K562 (cell line): ENCODE results near the gene ANKMY1. TPM values are rescaled to one million over a fixed set of nuclear protein-coding genes. Genes with fewer than 3 reads are reported as not detected.

Experiments
- ATAC-seq: fragments of 200-7000 bp; cut with Tn5 transposase; 3 replicates; pipeline ENCODE4 v1.9.1; 2020; ENCODE audit warnings: moderate library complexity
- BruUV-seq: library from RNA; stranded (reverse); fragments of 400-500 nt; replicated peaks from 2 replicates; lab custom pipeline; 2021; lab: Mats Ljungman, UMichigan
- CTCF ChIA-PET: fragments of 300-600 bp; formaldehyde crosslinking; extraction: SDS; loops from one replicate; lab custom pipeline; 2021; ENCODE audit warnings: low intra/inter-chr PET ratio; lab: Yijun Ruan, JAX
- POLR2A ChIA-PET: fragments of 300-600, 350-650 bp; sonication (Branson Sonifier 250); formaldehyde crosslinking; extraction: SDS; loops from one replicate; lab custom pipeline; 2021; ENCODE audit warnings: antibody characterized with exemption, inconsistent platforms; lab: Yijun Ruan, JAX
- DNase-seq, 4 experiments: peaks; one replicate each; pipeline versions ENCODE4 v3.0.0 to v3.0.0-alpha.2; 2011 to 2018; ENCODE audit warnings: low spot score in 3 of 4, mixed read lengths in 3 of 4; ENCODE audit errors: extremely low read depth in 1 of 4
- FAIRE-seq: peaks from 2 replicates; lab custom pipeline; 2011; peaks lifted over from hg19 to GRCh38; lab: Jason Lieb, UNC
- H2AFZ ChIP-seq: 2 replicates; pipeline ENCODE4 v1.6.0; 2011; ENCODE audit warnings: low read depth, low read length, control low read depth, inconsistent platforms
- H3K27ac ChIP-seq: fragments of 200-600 bp; 3 replicates; pipeline ENCODE4 v1.8.0; 2011; ENCODE audit warnings: low read depth, mild to moderate bottlenecking, control low read depth, inconsistent platforms, low read length, moderate library complexity, mixed read lengths; ENCODE audit errors: extremely low read depth
- H3K27me3 ChIP-seq, 2 experiments: fragments of 300-600 bp in 1 of 2; 2 replicates in 1 of 2; 3 replicates in 1 of 2; pipeline versions ENCODE4 v1.6.0 to v1.8.0; 2011; ENCODE audit warnings: inconsistent platforms in 2 of 2, low read length in 2 of 2, mild to moderate bottlenecking in 1 of 2, mixed read lengths in 1 of 2, moderate library complexity in 1 of 2; ENCODE audit not compliant: control insufficient read depth in 2 of 2, insufficient read depth in 2 of 2
- H3K36me3 ChIP-seq: fragments of 300-600 bp; 3 replicates; pipeline ENCODE4 v1.8.0; 2011; ENCODE audit warnings: mild to moderate bottlenecking, low read length, inconsistent platforms; ENCODE audit not compliant: control insufficient read depth, insufficient read depth
- H3K4me1 ChIP-seq, 2 experiments: fragments of 200-600 bp in 1 of 2; replicated peaks in 1 of 2; 2 replicates in 1 of 2; 3 replicates in 1 of 2; pipeline versions ENCODE4 v1.5.1 to v1.8.0; 2011; ENCODE audit warnings: inconsistent platforms in 2 of 2, low read length in 2 of 2, mild to moderate bottlenecking in 1 of 2, mixed read lengths in 1 of 2, moderate library complexity in 1 of 2; ENCODE audit not compliant: control insufficient read depth in 2 of 2, insufficient read depth in 2 of 2
- H3K4me2 ChIP-seq: 2 replicates; pipeline ENCODE4 v1.6.1; 2011; ENCODE audit warnings: low read length, control low read depth, inconsistent platforms, mixed read lengths; ENCODE audit not compliant: insufficient read depth
- H3K4me3 ChIP-seq: fragments of 200-600 bp; sonication (generic), shearing (Covaris generic); 2 replicates; pipeline ENCODE4 v1.5.1; 2016; ENCODE audit warnings: control low read depth, inconsistent platforms
- H3K79me2 ChIP-seq: fragments of 200-600 bp; 3 replicates; pipeline ENCODE4 v1.8.0; 2011; ENCODE audit warnings: low read length, inconsistent platforms; ENCODE audit not compliant: control insufficient read depth, insufficient read depth
- H3K9ac ChIP-seq, 2 experiments: 2 replicates each; pipeline versions ENCODE4 v1.6.0 to v1.6.1; 2011; ENCODE audit warnings: low read depth in 2 of 2, low read length in 2 of 2, control low read depth in 1 of 2, inconsistent platforms in 1 of 2, mild to moderate bottlenecking in 1 of 2, mixed read lengths in 1 of 2; ENCODE audit not compliant: insufficient read depth in 1 of 2
- H3K9me1 ChIP-seq: one replicate; pipeline ENCODE4 v1.6.0; 2011; ENCODE audit warnings: inconsistent platforms, mild to moderate bottlenecking, low read length, moderate library complexity; ENCODE audit not compliant: control insufficient read depth, insufficient read depth
- H3K9me3 ChIP-seq: replicated peaks from 2 replicates; pipeline ENCODE4 v1.5.1; 2011; ENCODE audit warnings: low read depth, low read length, inconsistent platforms; ENCODE audit not compliant: control insufficient read depth, insufficient read depth
- H4K20me1 ChIP-seq: replicated peaks from 2 replicates; pipeline ENCODE4 v1.6.1; 2011; ENCODE audit warnings: low read length, inconsistent platforms, mixed read lengths; ENCODE audit not compliant: control insufficient read depth, insufficient read depth
- ARHGAP35 ChIP-seq: fragments of 450-650 bp; IDR thresholded peaks from 2 replicates; pipeline ENCODE4 v1.6.1; 2018; ENCODE audit not compliant: partially characterized antibody
- DMBX1 ChIP-seq: fragments of 250-450 bp; sonication (Bioruptor Pico); IDR thresholded peaks from 2 replicates; pipeline ENCODE4 v1.8.0; 2022; ENCODE audit warnings: inconsistent platforms, mild to moderate bottlenecking, moderate library complexity, borderline replicate concordance
- HNRNPLL ChIP-seq: fragments of 200-400 bp; formaldehyde crosslinking; IDR thresholded peaks from 2 replicates; pipeline ENCODE4 v1.6.1; 2017; ENCODE audit warnings: low read length, low read depth, mild to moderate bottlenecking; ENCODE audit not compliant: poor library complexity, severe bottlenecking
- WGBS: fragments of 100-300 bp; shearing (Covaris generic); methylation state at CpG from one replicate; pipeline ENCODE4 v1.1.6; 2016; ENCODE audit warnings: low coverage, mixed read lengths; ENCODE audit not compliant: insufficient coverage; ENCODE audit errors: missing lambda C conversion rate; 5-methylcytosine and 5-hydroxymethylcytosine counted together
- in situ Hi-C: fragments of 300-500 bp; cut with MboI; formaldehyde crosslinking; loops from 4 replicates; pipeline ENCODE4 v1.15.0; 2018; ENCODE audit warnings: inconsistent platforms, mixed read lengths
- intact Hi-C: fragments of 100-400 bp; cut with micrococcal nuclease; formaldehyde crosslinking; loops from 2 replicates; pipeline ENCODE4 v1.14.2; 2022
- polyA plus RNA-seq, 8 experiments: library from polyadenylated mRNA; depleted of rRNA in 4 of 8; stranded (reverse) in 5 of 8; unstranded in 3 of 8; fragments of >200 nt; fragmentation: Nextera tagmentation in 2 of 8; fragmentation: Illumina TruSeq in 1 of 8; extraction: Ambion mirVana in 2 of 8; extraction: Trizol in 1 of 8; gene quantifications; 2 replicates each; pipeline versions ENCODE4 v1.2.1 to v1.2.3, GENCODE V29; 2011 to 2014; ENCODE audit warnings: inconsistent platforms in 1 of 8, missing spikeins in 1 of 8
- total RNA-seq, 7 experiments: library from RNA; depleted of rRNA in 6 of 7; stranded (reverse); fragments of >200 nt in 6 of 7; fragmentation: Illumina TruSeq in 2 of 7; extraction: Trizol in 2 of 7; gene quantifications; 2 replicates each; pipeline versions ENCODE4 v1.2.1 to v1.2.3, GENCODE V29; 2011 to 2021; ENCODE audit warnings: low replicate concordance in 1 of 7

Gene ANKMY1
- total and polyA plus RNA-seq, 9 of the 15 experiments (the other 6 are each of a cell fraction or from before 2014, with no cell fraction given) = 0.75 to 15.1 (median 11.7) TPM

GRCh38 chr2:240502059-240502429, 55.7 kb downstream of the ANKMY1 start (continued):
- no peak for TF ChIP-seq HNRNPLL

DNA sequence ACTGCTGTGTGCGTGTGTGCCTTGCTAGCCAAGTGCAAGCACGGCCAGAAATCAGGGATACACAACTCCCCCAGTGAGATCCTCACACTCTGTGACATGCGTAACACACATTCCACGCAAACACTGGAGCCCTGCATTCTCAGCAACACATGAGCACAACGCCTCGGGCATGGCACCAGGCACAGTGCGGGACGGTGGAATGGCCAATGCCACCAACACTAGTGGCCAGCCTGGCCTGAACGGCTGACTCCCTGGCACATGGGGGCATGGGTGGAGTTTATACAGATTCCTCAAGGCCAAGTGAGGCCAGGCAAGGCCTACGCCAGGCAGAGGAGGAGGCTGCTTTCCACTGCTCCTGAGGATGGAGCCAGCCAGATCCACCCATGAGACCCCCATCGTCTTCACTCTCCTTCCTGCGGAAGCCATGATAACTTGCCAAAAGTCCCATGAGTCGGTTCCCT, 56.2 kb downstream of the ANKMY1 start:
- DNase-seq (no peak), FAIRE-seq (no peak), ATAC-seq (no peak)
- CTCF ChIA-PET = no interaction called here
- Histone ChIP-seq H3K4me1 (peaks cover 0 to 6% of the 10 kb centered on the region in 2 experiments; a peak in 1 of 5 replicates), H3K9me1 (no peaks in the 10 kb centered on the region), H3K27ac (no peak overlapping the region), H3K79me2 (no peaks in the 10 kb centered on the region), H3K9ac (no peak overlapping the region), H4K20me1 (no peaks in the 10 kb centered on the region), H3K27me3 (no peaks in the 10 kb centered on the region), H3K9me3 (no peaks in the 10 kb centered on the region), H3K4me3 (no peak overlapping the region), H3K36me3 (peaks cover 22% of the 10 kb centered on the region; the same call in 2 of the 3 replicates), H2AFZ (no peak overlapping the region), H3K4me2 (no peak overlapping the region)
- WGBS = 87% methylated on average over 11 of the region's 13 CpGs
- no TSS peak for BruUV-seq
- intact Hi-C loops (no loop called here), in situ Hi-C loops (no loop called here)
- TF ChIP-seq ARHGAP35 (no peak), DMBX1 (CRISPR knock-in tag) (no peak)
- TF ChIP-seq, all 486 proteins: peak for 0
- POLR2A ChIA-PET = no interaction called here
